Mesodermal cell (in vitro differentiated cells): Measurements from ENCODE around the gene NOL6.

Experiments
- H3K27ac ChIP-seq: 2 replicates; pipeline ENCODE4 v1.7.0; 2013; ENCODE audit warnings: mild to moderate bottlenecking, low read depth, low read length, moderate library complexity; ENCODE audit not compliant: severe bottlenecking
- H3K36me3 ChIP-seq: 2 replicates; pipeline ENCODE4 v1.7.1; 2013; ENCODE audit warnings: mild to moderate bottlenecking, low read length, moderate library complexity; ENCODE audit not compliant: control insufficient read depth, insufficient read depth
- H3K4me1 ChIP-seq: one replicate; pipeline ENCODE4 v1.7.1; 2013; ENCODE audit warnings: mild to moderate bottlenecking, low read length; ENCODE audit not compliant: insufficient read depth, control insufficient read depth, poor library complexity, severe bottlenecking
- H3K4me3 ChIP-seq: 2 replicates; pipeline ENCODE4 v1.7.0; 2013; ENCODE audit warnings: low read length, control low read depth, mild to moderate bottlenecking; ENCODE audit not compliant: insufficient read depth, poor library complexity, severe bottlenecking; ENCODE audit errors: extremely low read depth
- H3K9me3 ChIP-seq: 2 replicates; pipeline ENCODE4 v1.7.1; 2013; ENCODE audit warnings: mild to moderate bottlenecking, low read length, moderate library complexity; ENCODE audit not compliant: control insufficient read depth
- WGBS, 2 experiments: methylation state at CpG; one replicate each; pipeline ENCODE4 v1.1.5; 2013; ENCODE audit warnings: missing lambda C conversion rate in 2 of 2; ENCODE audit not compliant: insufficient coverage in 2 of 2; 5-methylcytosine and 5-hydroxymethylcytosine counted together

Gene NOL6

GRCh38 chr9:33469891-33470290, 3.8 kb downstream of the NOL6 start:
- Histone ChIP-seq H3K4me3 (no peak overlapping the region), H3K9me3 (no peaks in the 10 kb centered on the region), H3K4me1 (peaks cover 16% of the 10 kb centered on the region), H3K27ac (no peak overlapping the region), H3K36me3 (peaks cover 75% of the 10 kb centered on the region)
- 87 to 93% methylated on average over 4 to 6 of the region's 6 CpGs for WGBS, 2 experiments

GRCh38 chr9:33468797-33469621, 4.7 kb downstream of the NOL6 start:
- H3K27ac ChIP-seq, result no peak overlapping the region
- H3K4me3 ChIP-seq, result no peak overlapping the region
- peaks cover 16% of the 10 kb centered on the region for H3K4me1 ChIP-seq
- peaks cover 83% of the 10 kb centered on the region for H3K36me3 ChIP-seq
- WGBS, 2 experiments, result 89 to 99% methylated on average over 13 to 14 of the region's 21 CpGs
- H3K9me3 ChIP-seq, result no peaks in the 10 kb centered on the region

GRCh38 chr9:33468215-33468730, 5.5 kb downstream of the NOL6 start:
- H3K27ac ChIP-seq, result no peak overlapping the region
- peaks cover 16% of the 10 kb centered on the region for H3K4me1 ChIP-seq
- H3K36me3 ChIP-seq, result peaks cover 91% of the 10 kb centered on the region
- no peak overlapping the region for H3K4me3 ChIP-seq
- 84 to 86% methylated on average over 2 to 3 of the region's 4 CpGs for WGBS, 2 experiments
- no peaks in the 10 kb centered on the region for H3K9me3 ChIP-seq

GRCh38 chr9:33467526-33467925, 6.2 kb downstream of the NOL6 start:
- peaks cover 13% of the 10 kb centered on the region for H3K4me1 ChIP-seq
- WGBS, 2 experiments, result 89 to 93% methylated on average over 4 to 6 of the region's 7 CpGs
- H3K27ac ChIP-seq, result no peak overlapping the region
- peaks cover 97% of the 10 kb centered on the region for H3K36me3 ChIP-seq
- no peaks in the 10 kb centered on the region for H3K9me3 ChIP-seq
- no peak overlapping the region for H3K4me3 ChIP-seq

- 75 to 80% methylated on average over 18 to 20 of the region's 24 CpGs for WGBS, 2 experiments
These were observed 6.9 kb downstream of the NOL6 start for GRCh38 chr9:33466565-33467495.

GRCh38 chr9:33465596-33466564, 7.8 kb downstream of the NOL6 start:
- H3K36me3 ChIP-seq, result peaks cover 97% of the 10 kb centered on the region
- WGBS, 2 experiments, result 95% methylated on average over 21 to 27 of the region's 27 CpGs
- no peak overlapping the region for H3K27ac ChIP-seq
- H3K9me3 ChIP-seq, result no peaks in the 10 kb centered on the region
- H3K4me1 ChIP-seq, result no peaks in the 10 kb centered on the region
- H3K4me3 ChIP-seq, result no peak overlapping the region

More at GRCh38 chr9:33466565-33467495, 6.9 kb downstream of the NOL6 start:
- no peaks in the 10 kb centered on the region for H3K9me3 ChIP-seq
- H3K4me3 ChIP-seq, result no peak overlapping the region
- H3K27ac ChIP-seq, result no peak overlapping the region
- peaks cover 6% of the 10 kb centered on the region for H3K4me1 ChIP-seq
- peaks cover 97% of the 10 kb centered on the region for H3K36me3 ChIP-seq

- Histone ChIP-seq H3K36me3 (peaks cover 93% of the 10 kb centered on the region), H3K27ac (no peak overlapping the region), H3K9me3 (no peaks in the 10 kb centered on the region), H3K4me1 (no peaks in the 10 kb centered on the region), H3K4me3 (no peak overlapping the region)
- 89 to 99% methylated on average over 7 to 8 of the region's 9 CpGs for WGBS, 2 experiments
These were observed 8.6 kb downstream of the NOL6 start for GRCh38 chr9:33465096-33465495.

- no peak overlapping the region for H3K4me3 ChIP-seq
- no peak overlapping the region for H3K27ac ChIP-seq
- H3K9me3 ChIP-seq, result no peaks in the 10 kb centered on the region
- WGBS, 2 experiments, result 88 to 97% methylated on average over 12 to 14 of the region's 14 CpGs
- H3K36me3 ChIP-seq, result peaks cover 83% of the 10 kb centered on the region
- no peaks in the 10 kb centered on the region for H3K4me1 ChIP-seq
These were observed 9.6 kb downstream of the NOL6 start for GRCh38 chr9:33464045-33464636.

GRCh38 chr9:33463151-33463550, 10.6 kb downstream of the NOL6 start:
- H3K4me3 ChIP-seq, result no peak overlapping the region
- no peak overlapping the region for H3K27ac ChIP-seq
- H3K4me1 ChIP-seq, result no peaks in the 10 kb centered on the region
- H3K9me3 ChIP-seq, result no peaks in the 10 kb centered on the region
- peaks cover 74% of the 10 kb centered on the region for H3K36me3 ChIP-seq
- 92 to 96% methylated on average over 10 to 13 of the region's 15 CpGs for WGBS, 2 experiments
